ENCODE data around the gene RIPOR1. TPM values are rescaled to one million over a fixed set of nuclear protein-coding genes. Genes with fewer than 3 reads are reported as not detected.

The RIPOR1 gene
- polyA plus RNA-seq, 1 donor from 2014 or later, result 43.8 TPM

- H3K4me1 Mint-ChIP-seq, result peaks cover 26 to 45% (median 31%) of the 10 kb centered on the region in 3 donors
- H3K9me3 Mint-ChIP-seq, result no peaks in the 10 kb centered on the region
- H3K27ac Mint-ChIP-seq, result peak overlapping the region; percentile 41 to 90 (median 75)
- H3K4me3 Mint-ChIP-seq, result peak overlapping the region in 1 of 4 donors; percentile 63
- peaks cover 2% of the 10 kb centered on the region for H3K36me3 Mint-ChIP-seq
- no peaks in the 10 kb centered on the region for H3K27me3 Mint-ChIP-seq
Observed at GRCh38 chr16:67540756-67541155, 12.1 kb downstream of the RIPOR1 start.

- H3K4me3 Mint-ChIP-seq, result peak overlapping the region in 2 of 4 donors; percentile 58 to 63
- no peaks in the 10 kb centered on the region for H3K27me3 Mint-ChIP-seq
- no peaks in the 10 kb centered on the region for H3K9me3 Mint-ChIP-seq
- peaks cover 20 to 39% (median 25%) of the 10 kb centered on the region in 3 donors for H3K4me1 Mint-ChIP-seq
- H3K27ac Mint-ChIP-seq, result peak overlapping the region; percentile 37 to 86 (median 79)
- peaks cover 2% of the 10 kb centered on the region for H3K36me3 Mint-ChIP-seq
Observed at GRCh38 chr16:67541391-67542263, 13.0 kb downstream of the RIPOR1 start.

- Mint-ChIP-seq H3K4me3 (peak overlapping the region in 3 of 4 donors; percentile 33 to 63 (median 37)), H3K36me3 (peaks cover 2% of the 10 kb centered on the region), H3K27me3 (no peaks in the 10 kb centered on the region), H3K9me3 (no peaks in the 10 kb centered on the region), H3K4me1 (peaks cover 20 to 42% (median 23%) of the 10 kb centered on the region in 3 donors), H3K27ac (peak overlapping the region; percentile 37 to 86 (median 79))
Observed at GRCh38 chr16:67542464-67542863, 13.8 kb downstream of the RIPOR1 start.

- Mint-ChIP-seq H3K27me3 (no peaks in the 10 kb centered on the region), H3K4me1 (peaks cover 24 to 47% (median 29%) of the 10 kb centered on the region in 3 donors), H3K36me3 (peaks cover 2% of the 10 kb centered on the region), H3K9me3 (no peaks in the 10 kb centered on the region), H3K4me3 (peak overlapping the region in 2 of 4 donors; percentile 33 to 69), H3K27ac (peak overlapping the region in 2 of 3 donors; percentile 37 to 79)
Observed at GRCh38 chr16:67543036-67543435, 14.4 kb downstream of the RIPOR1 start.

GRCh38 chr16:67543582-67543981 is 15.0 kb downstream of the RIPOR1 start:
- H3K4me1 Mint-ChIP-seq, result peaks cover 29 to 53% (median 34%) of the 10 kb centered on the region in 3 donors
- no peaks in the 10 kb centered on the region for H3K27me3 Mint-ChIP-seq
- no peaks in the 10 kb centered on the region for H3K9me3 Mint-ChIP-seq
- H3K27ac Mint-ChIP-seq, result peak overlapping the region in 2 of 3 donors; percentile 51 to 68
- H3K4me3 Mint-ChIP-seq, result peak overlapping the region in 1 of 4 donors; percentile 18
- peaks cover 2% of the 10 kb centered on the region for H3K36me3 Mint-ChIP-seq

GRCh38 chr16:67544329-67544841 is 15.8 kb downstream of the RIPOR1 start:
- Mint-ChIP-seq H3K9me3 (no peaks in the 10 kb centered on the region), H3K27me3 (no peaks in the 10 kb centered on the region), H3K4me1 (peaks cover 34 to 56% (median 36%) of the 10 kb centered on the region in 3 donors), H3K27ac (peak overlapping the region in 2 of 3 donors; percentile 33 to 68), H3K4me3 (peak overlapping the region in 2 of 4 donors; percentile 18 to 23), H3K36me3 (peaks cover 2% of the 10 kb centered on the region)

- H3K4me3 Mint-ChIP-seq, result no peak overlapping the region
- H3K27ac Mint-ChIP-seq, result peak overlapping the region in 2 of 3 donors; percentile 23 to 68
- H3K4me1 Mint-ChIP-seq, result peaks cover 34 to 59% (median 41%) of the 10 kb centered on the region in 3 donors
- no peaks in the 10 kb centered on the region for H3K9me3 Mint-ChIP-seq
- no peaks in the 10 kb centered on the region for H3K27me3 Mint-ChIP-seq
- peaks cover 2% of the 10 kb centered on the region for H3K36me3 Mint-ChIP-seq
Observed at GRCh38 chr16:67544844-67545664, 16.4 kb downstream of the RIPOR1 start.

GRCh38 chr16:67545665-67546024 is 17.0 kb downstream of the RIPOR1 start:
- Mint-ChIP-seq H3K4me3 (no peak overlapping the region), H3K27me3 (no peaks in the 10 kb centered on the region), H3K4me1 (peaks cover 29 to 59% (median 45%) of the 10 kb centered on the region in 3 donors), H3K27ac (peak overlapping the region in 2 of 3 donors; percentile 68 to 97), H3K9me3 (no peaks in the 10 kb centered on the region), H3K36me3 (no peaks in the 10 kb centered on the region)

GRCh38 chr16:67546091-67546501 is 17.5 kb downstream of the RIPOR1 start:
- Mint-ChIP-seq H3K9me3 (no peaks in the 10 kb centered on the region), H3K27ac (peak overlapping the region in 2 of 3 donors; percentile 97 to 98), H3K4me1 (peaks cover 25 to 59% (median 46%) of the 10 kb centered on the region in 3 donors), H3K27me3 (no peaks in the 10 kb centered on the region), H3K36me3 (no peaks in the 10 kb centered on the region), H3K4me3 (peak overlapping the region in 2 of 4 donors; percentile 72 to 73)

GRCh38 chr16:67546761-67547422 is 18.3 kb downstream of the RIPOR1 start:
- H3K27ac Mint-ChIP-seq, result peak overlapping the region; percentile 97 to 98 (median 97)
- H3K4me1 Mint-ChIP-seq, result peaks cover 23 to 61% (median 49%) of the 10 kb centered on the region in 3 donors
- no peaks in the 10 kb centered on the region for H3K9me3 Mint-ChIP-seq
- H3K4me3 Mint-ChIP-seq, result peak overlapping the region; percentile 77 to 93 (median 89)
- H3K27me3 Mint-ChIP-seq, result no peaks in the 10 kb centered on the region
- H3K36me3 Mint-ChIP-seq, result peaks cover 2% of the 10 kb centered on the region

GRCh38 chr16:67547423-67548264 is 19.0 kb downstream of the RIPOR1 start:
- no peaks in the 10 kb centered on the region for H3K9me3 Mint-ChIP-seq
- H3K4me3 Mint-ChIP-seq, result peak overlapping the region; percentile 77 to 93 (median 89)
- no peaks in the 10 kb centered on the region for H3K27me3 Mint-ChIP-seq
- H3K36me3 Mint-ChIP-seq, result peaks cover 6% of the 10 kb centered on the region
- peak overlapping the region; percentile 97 to 98 (median 97) for H3K27ac Mint-ChIP-seq
- peaks cover 25 to 64% (median 51%) of the 10 kb centered on the region in 3 donors for H3K4me1 Mint-ChIP-seq

GRCh38 chr16:67548265-67549126 is 19.9 kb downstream of the RIPOR1 start:
- peaks cover 8% of the 10 kb centered on the region for H3K36me3 Mint-ChIP-seq
- peak overlapping the region; percentile 97 to 98 (median 97) for H3K27ac Mint-ChIP-seq
- peaks cover 32 to 69% (median 56%) of the 10 kb centered on the region in 3 donors for H3K4me1 Mint-ChIP-seq
- no peaks in the 10 kb centered on the region for H3K9me3 Mint-ChIP-seq
- H3K27me3 Mint-ChIP-seq, result no peaks in the 10 kb centered on the region
- H3K4me3 Mint-ChIP-seq, result peak overlapping the region; percentile 77 to 93 (median 89)

- Mint-ChIP-seq H3K9me3 (no peaks in the 10 kb centered on the region), H3K27me3 (no peaks in the 10 kb centered on the region), H3K36me3 (peaks cover 8% of the 10 kb centered on the region), H3K4me1 (peaks cover 36 to 67% (median 56%) of the 10 kb centered on the region in 3 donors), H3K27ac (peak overlapping the region; percentile 97 to 98 (median 97)), H3K4me3 (peak overlapping the region in 2 of 4 donors; percentile 54 to 89)
Observed at GRCh38 chr16:67549240-67549639, 20.6 kb downstream of the RIPOR1 start.
